H1 (cell line): ENCODE data around the gene RGS13. TPM values are rescaled to one million over a fixed set of nuclear protein-coding genes. Genes with fewer than 3 reads are reported as not detected.

ENCODE experiments used
- CTCF ChIP-seq, 3 experiments: IDR thresholded peaks; 1 replicate in 2 of 3; 2 replicates in 1 of 3; pipeline versions ENCODE4 v1.5.1 to v1.6.1; 2011; ENCODE audit warnings: low read length in 3 of 3, mild to moderate bottlenecking in 3 of 3, inconsistent platforms in 2 of 3, low read depth in 1 of 3, moderate library complexity in 1 of 3; ENCODE audit not compliant: insufficient read depth in 1 of 3; ENCODE audit errors: control extremely low read depth in 1 of 3
- E2F6 ChIP-seq: IDR thresholded peaks from 2 replicates; pipeline ENCODE4 v1.6.1; 2012; ENCODE audit warnings: inconsistent platforms
- NRF1 ChIP-seq: IDR thresholded peaks from 2 replicates; pipeline ENCODE4 v1.6.1; 2011; ENCODE audit warnings: mild to moderate bottlenecking, low read depth, low read length, improper control_type of control experiment
- POU5F1 ChIP-seq: IDR thresholded peaks from 2 replicates; pipeline ENCODE4 v1.6.1; 2011; ENCODE audit warnings: low read depth, mild to moderate bottlenecking, low read length, moderate library complexity
- SP2 ChIP-seq: IDR thresholded peaks from 2 replicates; pipeline ENCODE4 v1.6.1; 2012; ENCODE audit warnings: mild to moderate bottlenecking, low read length, inconsistent platforms
- polyA plus RNA-seq, 7 experiments: library from polyadenylated mRNA; depleted of rRNA in 3 of 7; stranded (reverse) in 5 of 7; unstranded in 2 of 7; fragments of >200 nt in 5 of 7; fragments of 200-250 nt in 2 of 7; gene quantifications; 1 replicate in 5 of 7; 2 replicates in 1 of 7; 4 replicates in 1 of 7; pipeline versions ENCODE4 v1.2.1 to v1.2.3, GENCODE V29; 2011 to 2013; ENCODE audit warnings: missing spikeins in 2 of 7, mixed read lengths in 2 of 7
- total RNA-seq: library from RNA; stranded (reverse); fragmentation: NEBNext Ultra II Directional; extraction: Animal tissue kit (Norgen Biotek cat#: 25700); gene quantifications from 2 replicates; pipeline ENCODE4 v1.2.1, GENCODE V29; 2021

The RGS13 gene
- total and polyA plus RNA-seq, 2 of the 8 experiments (the other 6 are each of a cell fraction or from before 2014, with no cell fraction given), result not detected

GRCh38 chr1:192657760-192658159 lies 21.8 kb downstream of the RGS13 start (continued):
- TF ChIP-seq SP2, result no peak
- no peak for TF ChIP-seq CTCF (IDR thresholded peaks at IDR 0.05; ENCODE audit: control extremely low read depth in 1 of 3, insufficient read depth in 1 of 3, low read depth in 1 of 3, low read length in 3 of 3)
- TF ChIP-seq NRF1, result no peak
- no peak for TF ChIP-seq POU5F1
- TF ChIP-seq E2F6, result no peak
